HL-60 (cell line): Measurements from ENCODE around the gene ADIG.

Source experiments
- DNase-seq, 2 experiments: peaks; one replicate each; pipeline ENCODE4 v3.0.0-alpha.2; 2010 to 2020; ENCODE audit warnings: low read depth in 1 of 2, low spot score in 1 of 2
- H3K27ac ChIP-seq: fragments of 250-450 bp; sonication (Bioruptor Pico); replicated peaks from 2 replicates; pipeline ENCODE4 v1.5.1; 2020; ENCODE audit warnings: mild to moderate bottlenecking, moderate library complexity
- H3K27me3 ChIP-seq: fragments of 250-450 bp; sonication (Bioruptor Pico); 2 replicates; pipeline ENCODE4 v1.5.1; 2021; ENCODE audit warnings: mild to moderate bottlenecking, moderate library complexity; ENCODE audit not compliant: insufficient read depth, poor library complexity, severe bottlenecking
- H3K4me3 ChIP-seq: replicated peaks from 2 replicates; pipeline ENCODE4 v1.5.1; 2011; ENCODE audit warnings: mild to moderate bottlenecking, control low read depth, low read length; ENCODE audit not compliant: insufficient read depth
- GABPA ChIP-seq: IDR thresholded peaks from 2 replicates; pipeline ENCODE4 v1.6.1; 2012; ENCODE audit warnings: low read depth
- POLR2AphosphoS5 ChIP-seq: IDR thresholded peaks from 2 replicates; pipeline ENCODE4 v1.6.1; 2012; ENCODE audit warnings: low read depth
- SPI1 ChIP-seq: IDR thresholded peaks from 2 replicates; pipeline ENCODE4 v1.6.1; 2012; ENCODE audit warnings: low read depth, mild to moderate bottlenecking, borderline replicate concordance
- TF ChIP-seq, protein P1 (sequence below): IDR thresholded peaks from one replicate; pipeline ENCODE4 v1.5.1; 2011; ENCODE audit warnings: low read length, control low read depth, inconsistent platforms; ENCODE audit not compliant: insufficient read depth
- TF ChIP-seq, protein P2 (sequence below): IDR thresholded peaks from 2 replicates; pipeline ENCODE4 v1.6.1; 2012; ENCODE audit warnings: low read depth; ENCODE audit not compliant: insufficient replicate concordance

ADIG gene

DNA sequence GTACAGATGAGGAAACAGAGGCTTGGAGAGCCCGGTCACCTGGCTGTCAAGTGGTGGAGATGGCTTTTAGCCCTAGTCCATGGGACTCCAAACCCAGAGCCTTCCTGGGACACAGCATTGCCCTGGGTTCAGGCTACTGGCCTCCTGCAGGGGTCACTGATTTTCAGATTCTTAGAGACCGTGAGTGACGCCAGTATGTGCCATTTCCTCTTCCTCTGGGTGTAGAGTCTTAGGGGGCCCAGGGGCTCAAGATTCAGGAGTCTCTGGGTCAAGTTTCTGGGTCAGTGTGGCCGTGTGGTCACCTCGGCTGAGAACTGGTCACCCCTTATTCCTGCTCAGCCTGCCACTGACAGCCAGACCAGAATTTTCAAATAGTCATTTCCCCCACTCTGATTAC is 21.2 kb downstream of the ADIG start:
- no peak for DNase-seq
- no peak overlapping the region for H3K4me3 ChIP-seq
- no peak overlapping the region for H3K27ac ChIP-seq
- peaks cover 30% of the 10 kb centered on the region for H3K27me3 ChIP-seq
- no peak for TF ChIP-seq POLR2AphosphoS5
- TF ChIP-seq, protein P1, sequence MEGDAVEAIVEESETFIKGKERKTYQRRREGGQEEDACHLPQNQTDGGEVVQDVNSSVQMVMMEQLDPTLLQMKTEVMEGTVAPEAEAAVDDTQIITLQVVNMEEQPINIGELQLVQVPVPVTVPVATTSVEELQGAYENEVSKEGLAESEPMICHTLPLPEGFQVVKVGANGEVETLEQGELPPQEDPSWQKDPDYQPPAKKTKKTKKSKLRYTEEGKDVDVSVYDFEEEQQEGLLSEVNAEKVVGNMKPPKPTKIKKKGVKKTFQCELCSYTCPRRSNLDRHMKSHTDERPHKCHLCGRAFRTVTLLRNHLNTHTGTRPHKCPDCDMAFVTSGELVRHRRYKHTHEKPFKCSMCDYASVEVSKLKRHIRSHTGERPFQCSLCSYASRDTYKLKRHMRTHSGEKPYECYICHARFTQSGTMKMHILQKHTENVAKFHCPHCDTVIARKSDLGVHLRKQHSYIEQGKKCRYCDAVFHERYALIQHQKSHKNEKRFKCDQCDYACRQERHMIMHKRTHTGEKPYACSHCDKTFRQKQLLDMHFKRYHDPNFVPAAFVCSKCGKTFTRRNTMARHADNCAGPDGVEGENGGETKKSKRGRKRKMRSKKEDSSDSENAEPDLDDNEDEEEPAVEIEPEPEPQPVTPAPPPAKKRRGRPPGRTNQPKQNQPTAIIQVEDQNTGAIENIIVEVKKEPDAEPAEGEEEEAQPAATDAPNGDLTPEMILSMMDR: no peak
- no peak for TF ChIP-seq SPI1
- TF ChIP-seq, protein P2, sequence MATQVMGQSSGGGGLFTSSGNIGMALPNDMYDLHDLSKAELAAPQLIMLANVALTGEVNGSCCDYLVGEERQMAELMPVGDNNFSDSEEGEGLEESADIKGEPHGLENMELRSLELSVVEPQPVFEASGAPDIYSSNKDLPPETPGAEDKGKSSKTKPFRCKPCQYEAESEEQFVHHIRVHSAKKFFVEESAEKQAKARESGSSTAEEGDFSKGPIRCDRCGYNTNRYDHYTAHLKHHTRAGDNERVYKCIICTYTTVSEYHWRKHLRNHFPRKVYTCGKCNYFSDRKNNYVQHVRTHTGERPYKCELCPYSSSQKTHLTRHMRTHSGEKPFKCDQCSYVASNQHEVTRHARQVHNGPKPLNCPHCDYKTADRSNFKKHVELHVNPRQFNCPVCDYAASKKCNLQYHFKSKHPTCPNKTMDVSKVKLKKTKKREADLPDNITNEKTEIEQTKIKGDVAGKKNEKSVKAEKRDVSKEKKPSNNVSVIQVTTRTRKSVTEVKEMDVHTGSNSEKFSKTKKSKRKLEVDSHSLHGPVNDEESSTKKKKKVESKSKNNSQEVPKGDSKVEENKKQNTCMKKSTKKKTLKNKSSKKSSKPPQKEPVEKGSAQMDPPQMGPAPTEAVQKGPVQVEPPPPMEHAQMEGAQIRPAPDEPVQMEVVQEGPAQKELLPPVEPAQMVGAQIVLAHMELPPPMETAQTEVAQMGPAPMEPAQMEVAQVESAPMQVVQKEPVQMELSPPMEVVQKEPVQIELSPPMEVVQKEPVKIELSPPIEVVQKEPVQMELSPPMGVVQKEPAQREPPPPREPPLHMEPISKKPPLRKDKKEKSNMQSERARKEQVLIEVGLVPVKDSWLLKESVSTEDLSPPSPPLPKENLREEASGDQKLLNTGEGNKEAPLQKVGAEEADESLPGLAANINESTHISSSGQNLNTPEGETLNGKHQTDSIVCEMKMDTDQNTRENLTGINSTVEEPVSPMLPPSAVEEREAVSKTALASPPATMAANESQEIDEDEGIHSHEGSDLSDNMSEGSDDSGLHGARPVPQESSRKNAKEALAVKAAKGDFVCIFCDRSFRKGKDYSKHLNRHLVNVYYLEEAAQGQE: no peak
- no peak for TF ChIP-seq GABPA

DNA sequence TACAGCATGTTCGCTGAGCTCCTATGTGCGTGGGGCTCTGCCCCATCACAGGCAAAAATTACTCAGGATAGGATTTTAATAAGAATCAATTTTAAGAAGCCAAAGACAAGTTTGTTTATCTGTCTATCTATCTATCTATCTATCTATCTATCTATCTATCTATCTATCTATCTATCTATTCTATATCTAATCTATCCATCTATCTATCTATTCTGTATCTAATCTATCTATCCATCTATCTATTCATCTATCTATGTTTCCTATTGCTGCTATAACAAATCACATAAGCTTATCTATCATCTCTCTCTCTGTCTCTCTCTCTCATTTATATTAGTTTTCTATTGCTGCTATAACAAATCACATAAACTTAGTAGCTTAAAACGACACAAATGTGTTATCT is 22.3 kb downstream of the ADIG start:
- DNase-seq: no peak
- Histone ChIP-seq H3K27ac (no peak overlapping the region), H3K4me3 (no peak overlapping the region), H3K27me3 (peaks cover 30% of the 10 kb centered on the region)
- TF ChIP-seq GABPA (no peak), POLR2AphosphoS5 (no peak), SPI1 (no peak)
- TF ChIP-seq, protein P2: no peak
- TF ChIP-seq, protein P1: no peak

DNA sequence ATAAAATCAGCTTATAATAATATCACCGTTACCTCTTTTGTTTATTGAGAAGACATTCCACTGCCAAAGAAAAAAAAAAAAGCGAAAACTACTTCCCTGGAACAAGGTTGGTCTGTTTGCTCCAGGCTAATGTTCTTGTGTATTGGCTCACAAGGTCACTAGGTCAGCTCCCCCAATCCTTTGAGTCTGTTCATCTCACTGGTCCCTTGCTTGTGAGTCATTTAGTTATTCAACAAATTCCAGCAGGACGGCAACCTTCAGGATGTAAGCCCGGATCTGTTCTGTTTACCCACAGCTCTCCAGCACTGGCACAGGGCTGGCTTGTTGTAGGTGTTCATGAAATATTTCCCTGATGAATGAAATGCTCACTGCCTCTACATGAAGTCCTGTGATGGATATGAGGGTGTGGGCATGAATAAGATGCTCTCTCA is 23.9 kb downstream of the ADIG start:
- no peak for TF ChIP-seq POLR2AphosphoS5
- TF ChIP-seq, protein P2: no peak
- TF ChIP-seq GABPA: no peak
- TF ChIP-seq, protein P1: no peak
- TF ChIP-seq SPI1: no peak
- Histone ChIP-seq H3K27me3 (peaks cover 28% of the 10 kb centered on the region), H3K27ac (no peak overlapping the region), H3K4me3 (no peak overlapping the region)
- no peak for DNase-seq
